Fibroblast of skin of scalp (primary cell): Measurements from ENCODE around the gene FOXA1.
"Not testable (repeated sequence)": the region's sequence is repeated elsewhere in the genome, so short reads cannot be mapped to it uniquely, and the experiment has no call there.

Experiments used
- DNase-seq: peaks from one replicate; pipeline ENCODE4 v3.0.0-alpha.2; 2013

Gene FOXA1

DNA sequence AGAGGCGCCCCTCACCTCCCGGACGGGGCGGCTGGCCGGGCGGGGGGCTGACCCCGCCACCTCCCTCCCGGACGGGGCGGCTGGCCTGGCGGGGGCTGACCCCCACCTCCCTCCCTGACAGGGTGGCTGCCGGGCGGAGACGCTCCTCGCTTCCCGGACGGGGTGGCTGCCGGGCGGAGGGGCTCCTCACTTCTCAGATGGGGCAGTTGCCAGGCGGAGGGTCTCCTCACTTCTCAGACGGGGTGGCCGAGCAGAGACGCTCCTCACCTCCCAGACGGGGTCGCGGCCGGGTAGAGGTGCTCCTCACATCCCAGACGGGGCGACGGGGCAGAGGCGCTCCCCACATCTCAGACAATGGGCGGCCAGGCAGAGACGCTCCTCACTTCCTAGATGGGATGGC, 39.5 kb downstream of the FOXA1 start:
- not testable (repeated sequence) for DNase-seq

DNA sequence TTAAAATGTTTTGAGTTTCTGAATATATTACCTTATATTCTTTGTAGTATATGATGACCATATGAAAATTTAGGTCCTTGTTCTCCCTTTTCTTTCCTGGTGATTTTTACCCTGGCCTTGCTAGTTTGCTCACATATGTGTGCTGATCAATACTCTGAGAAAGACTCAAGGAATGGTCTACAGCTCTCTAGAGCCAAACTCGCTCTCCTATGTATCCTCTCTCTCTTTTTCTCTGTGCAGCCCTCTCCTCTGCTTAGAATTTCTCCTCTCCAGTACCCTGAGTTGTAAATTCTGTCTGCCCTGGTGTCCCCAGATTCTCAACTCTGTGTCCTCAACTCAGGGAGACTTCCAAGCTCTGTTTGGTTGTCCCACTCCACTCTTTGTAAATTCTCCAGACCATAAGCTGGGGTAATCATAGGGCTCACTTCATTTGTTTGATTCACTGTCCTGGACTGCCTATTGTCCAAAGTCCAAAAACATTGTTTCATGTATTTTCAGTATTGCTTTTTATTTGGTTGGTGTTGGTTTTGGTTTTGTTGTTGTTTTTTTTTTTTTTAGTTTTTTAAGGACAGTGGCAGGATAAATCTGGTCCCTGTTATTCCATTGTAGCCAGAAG, 41.0 kb downstream of the FOXA1 start:
- DNase-seq = no peak

DNA sequence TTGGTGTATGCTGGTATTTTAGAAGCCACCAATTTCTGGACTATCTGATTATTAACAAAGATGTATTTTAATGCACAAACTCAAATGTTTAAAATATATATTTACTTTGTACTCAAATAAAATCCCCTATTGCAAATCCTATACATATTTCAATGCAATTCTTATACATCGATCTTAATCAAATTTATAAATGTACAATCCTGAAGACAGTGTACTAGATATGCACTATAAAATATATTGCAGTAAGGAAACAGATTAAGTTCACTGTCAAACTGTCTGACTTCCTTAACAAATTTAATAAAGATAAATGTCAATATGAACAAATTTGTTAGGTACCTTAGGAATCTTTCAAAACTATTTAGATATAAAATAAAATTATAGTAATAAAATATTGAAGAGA, 43.9 kb downstream of the FOXA1 start:
- no peak for DNase-seq

DNA sequence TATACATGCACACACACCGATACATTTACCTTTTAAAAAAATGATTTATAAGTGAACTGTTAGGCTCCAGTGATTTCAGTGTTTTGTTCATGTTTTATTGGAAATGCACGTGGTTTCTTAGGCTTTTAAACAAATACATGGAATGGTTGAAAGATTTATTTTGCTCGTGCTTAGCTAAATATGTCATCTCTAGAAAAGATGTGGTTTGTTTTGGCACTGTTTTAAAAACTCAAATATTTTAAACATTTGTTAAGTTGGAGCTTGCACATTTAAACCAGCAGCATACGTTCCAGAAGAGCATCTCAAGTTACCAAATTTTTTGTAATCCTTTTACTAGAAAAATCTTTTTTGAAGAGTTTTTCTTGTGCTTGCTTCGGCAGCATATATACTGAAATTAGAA, 44.5 kb downstream of the FOXA1 start:
- peak; percentile 85 for DNase-seq

DNA sequence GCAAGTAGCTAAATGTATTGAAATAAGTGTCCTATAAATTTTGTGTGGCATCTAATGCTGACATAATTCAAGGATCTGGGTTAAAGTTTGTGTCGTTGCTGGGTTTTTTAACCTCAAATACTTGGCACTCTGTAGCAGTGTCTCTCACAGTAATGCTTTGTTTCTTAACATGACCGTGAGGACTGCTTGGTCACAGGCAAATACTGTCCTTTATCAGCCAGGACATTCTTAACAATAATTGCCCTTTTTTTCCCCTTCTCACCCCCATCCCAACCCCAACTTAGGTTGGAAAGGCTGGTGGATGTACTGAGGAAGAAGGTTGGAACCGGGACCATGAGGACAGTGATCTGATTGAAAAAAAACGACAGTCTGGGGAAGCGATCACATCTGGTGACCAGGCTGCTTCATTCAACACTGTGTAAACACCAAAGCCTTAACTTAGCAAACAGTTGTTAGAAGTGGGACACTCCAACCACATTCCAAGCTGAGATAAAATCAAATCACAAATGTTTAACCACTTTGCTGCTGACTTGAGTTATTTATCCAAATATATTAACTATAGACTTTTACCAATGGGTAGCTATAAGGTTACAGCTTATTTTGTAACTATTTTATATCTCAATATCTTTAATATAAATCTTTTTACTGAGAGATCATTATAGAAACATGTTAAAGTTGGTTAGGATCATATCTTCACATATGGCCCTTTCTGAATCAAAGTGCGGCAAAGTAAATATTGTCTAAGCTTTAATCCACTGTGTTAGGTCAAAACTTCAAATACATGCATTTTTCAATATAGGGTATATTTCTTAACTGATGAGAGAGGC, 48.2 kb downstream of the FOXA1 start:
- DNase-seq = peak; percentile 24

DNA sequence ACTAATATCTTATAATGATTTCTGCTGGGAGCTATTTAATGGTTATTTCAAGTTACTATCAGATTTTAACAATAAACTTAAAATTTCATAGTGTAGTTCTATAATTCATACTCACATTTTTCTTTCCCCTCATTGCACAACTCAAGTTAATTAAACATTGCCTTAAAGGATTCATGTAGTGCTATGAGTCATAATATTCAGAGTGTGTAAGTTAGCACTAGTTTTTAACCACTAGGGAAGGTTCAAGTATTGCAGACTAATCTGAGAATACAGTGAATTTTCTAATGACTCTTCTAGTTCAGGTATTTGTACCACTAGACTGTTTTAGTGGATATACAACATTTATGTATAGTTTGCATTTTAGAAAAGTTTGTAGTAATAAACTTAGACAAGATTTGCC, 49.9 kb downstream of the FOXA1 start:
- DNase-seq = peak; percentile 8

DNA sequence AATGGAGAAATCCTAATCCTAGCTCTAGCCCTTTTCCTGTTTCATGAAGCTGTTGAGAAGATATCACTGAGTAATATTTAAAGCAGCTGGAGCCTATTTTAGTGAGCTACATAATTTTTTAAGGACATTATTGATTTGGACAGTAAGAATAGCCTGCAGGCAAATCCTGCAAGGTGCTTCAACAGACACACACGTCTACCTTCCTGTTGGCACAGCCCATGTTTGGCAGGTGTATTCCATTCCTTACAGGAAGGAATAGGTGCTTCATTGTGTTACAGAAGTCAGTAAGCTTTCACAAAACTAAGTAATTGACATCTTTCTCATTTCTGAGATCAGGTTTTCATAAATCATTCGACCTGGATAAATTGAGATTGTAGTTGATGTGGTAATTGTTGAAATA, 50.6 kb downstream of the FOXA1 start:
- DNase-seq = no peak

DNA sequence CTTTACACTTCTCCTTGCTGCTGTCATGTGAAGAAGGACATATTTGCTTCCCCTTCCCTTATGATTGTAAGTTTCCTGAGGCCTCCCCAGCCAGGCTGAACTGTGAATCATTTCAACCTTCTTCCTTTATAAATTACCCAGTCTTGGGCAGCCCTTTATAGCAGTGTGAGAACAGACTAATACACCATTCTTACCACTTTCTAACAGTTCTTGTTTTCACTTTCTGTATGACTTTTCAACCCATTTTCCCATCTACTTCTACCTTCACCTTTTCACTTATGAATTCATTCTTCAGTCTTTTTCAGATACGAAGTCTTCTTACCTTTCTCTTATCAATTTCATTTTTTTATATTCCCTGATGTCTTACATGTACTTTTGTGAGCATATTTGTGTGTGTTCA, 55.1 kb downstream of the FOXA1 start:
- no peak for DNase-seq
